Nephron progenitor cell (in vitro differentiated cells): ENCODE results near the gene TDP2.

Experiments
- DNase-seq: peaks from one replicate; pipeline ENCODE4 v3.0.0; 2021
- H3K27ac Mint-ChIP-seq: 2 replicates; pipeline ENCODE4 v1.8.0; 2021; ENCODE audit warnings: mild to moderate bottlenecking, moderate library complexity, mixed read lengths
- H3K27me3 Mint-ChIP-seq: 2 replicates; pipeline ENCODE4 v1.8.0; 2021; ENCODE audit warnings: mild to moderate bottlenecking, low read depth, mixed read lengths; ENCODE audit not compliant: poor library complexity
- H3K36me3 Mint-ChIP-seq: 2 replicates; pipeline ENCODE4 v1.8.0; 2021; ENCODE audit warnings: low read depth, mixed read lengths
- H3K4me1 Mint-ChIP-seq: 2 replicates; pipeline ENCODE4 v1.8.0; 2021; ENCODE audit warnings: mixed read lengths
- H3K4me3 Mint-ChIP-seq: 2 replicates; pipeline ENCODE4 v1.8.0; 2021; ENCODE audit warnings: mild to moderate bottlenecking, moderate library complexity, mixed read lengths
- H3K9me3 Mint-ChIP-seq: 2 replicates; pipeline ENCODE4 v1.8.0; 2021; ENCODE audit warnings: mild to moderate bottlenecking, moderate library complexity, mixed read lengths
- TF ChIP-seq, protein P1 (sequence below): fragments of 200-600 bp; sonication (generic); IDR thresholded peaks from 2 replicates; pipeline ENCODE4 v1.5.0; 2021; ENCODE audit warnings: antibody characterized with exemption

The TDP2 gene

DNA sequence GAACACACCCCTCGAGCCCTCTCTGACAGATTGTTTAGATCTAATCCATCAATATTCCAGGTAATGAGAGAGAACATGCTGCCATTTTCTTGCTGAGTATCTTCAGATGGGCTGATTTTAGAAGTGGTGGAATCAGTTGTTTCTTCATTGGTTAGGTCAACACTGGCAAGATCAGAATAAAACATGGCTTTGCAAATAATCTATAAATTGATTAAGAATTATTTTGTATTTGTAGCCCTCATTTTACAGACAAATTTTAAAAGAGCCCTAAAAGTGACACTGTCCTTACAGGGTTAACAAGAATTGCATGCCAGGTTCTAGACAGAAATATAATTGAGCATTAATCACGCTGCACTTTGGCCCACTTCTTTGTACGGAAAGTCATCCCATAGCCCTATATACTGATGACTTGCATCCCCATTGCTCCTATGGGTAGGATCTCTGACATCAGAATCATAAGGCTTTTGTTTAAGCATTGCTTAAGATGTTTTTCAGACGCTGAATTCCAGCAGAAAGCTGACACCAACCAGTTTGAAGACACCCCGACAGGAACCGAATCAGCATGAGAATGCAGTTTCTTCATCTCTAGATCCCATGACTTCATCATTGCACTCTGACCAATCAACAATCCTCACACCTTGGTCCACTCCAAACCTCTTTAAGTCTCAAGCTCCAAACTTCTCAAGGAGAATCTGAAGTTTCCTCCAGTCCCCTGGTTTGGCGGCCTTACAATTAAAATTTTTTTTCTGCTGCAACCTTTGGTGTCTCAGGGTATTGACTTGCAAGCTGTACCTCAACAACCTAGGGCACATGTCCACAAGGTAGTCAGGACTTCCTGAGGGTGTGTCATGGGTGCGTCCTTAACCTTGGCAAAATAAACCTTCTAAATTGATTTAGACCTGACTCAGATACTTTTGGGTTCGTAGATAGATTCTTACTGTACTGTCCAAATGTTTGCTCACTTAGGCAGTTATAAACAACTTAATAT lies 7.8 kb downstream of the TDP2 start:
- TF ChIP-seq, protein P1, sequence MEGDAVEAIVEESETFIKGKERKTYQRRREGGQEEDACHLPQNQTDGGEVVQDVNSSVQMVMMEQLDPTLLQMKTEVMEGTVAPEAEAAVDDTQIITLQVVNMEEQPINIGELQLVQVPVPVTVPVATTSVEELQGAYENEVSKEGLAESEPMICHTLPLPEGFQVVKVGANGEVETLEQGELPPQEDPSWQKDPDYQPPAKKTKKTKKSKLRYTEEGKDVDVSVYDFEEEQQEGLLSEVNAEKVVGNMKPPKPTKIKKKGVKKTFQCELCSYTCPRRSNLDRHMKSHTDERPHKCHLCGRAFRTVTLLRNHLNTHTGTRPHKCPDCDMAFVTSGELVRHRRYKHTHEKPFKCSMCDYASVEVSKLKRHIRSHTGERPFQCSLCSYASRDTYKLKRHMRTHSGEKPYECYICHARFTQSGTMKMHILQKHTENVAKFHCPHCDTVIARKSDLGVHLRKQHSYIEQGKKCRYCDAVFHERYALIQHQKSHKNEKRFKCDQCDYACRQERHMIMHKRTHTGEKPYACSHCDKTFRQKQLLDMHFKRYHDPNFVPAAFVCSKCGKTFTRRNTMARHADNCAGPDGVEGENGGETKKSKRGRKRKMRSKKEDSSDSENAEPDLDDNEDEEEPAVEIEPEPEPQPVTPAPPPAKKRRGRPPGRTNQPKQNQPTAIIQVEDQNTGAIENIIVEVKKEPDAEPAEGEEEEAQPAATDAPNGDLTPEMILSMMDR = no peak
- no peak overlapping the region for H3K4me3 Mint-ChIP-seq
- H3K4me1 Mint-ChIP-seq = peaks cover 26% of the 10 kb centered on the region
- H3K27me3 Mint-ChIP-seq = no peaks in the 10 kb centered on the region
- H3K9me3 Mint-ChIP-seq = no peaks in the 10 kb centered on the region
- no peak overlapping the region for H3K27ac Mint-ChIP-seq
- DNase-seq = no peak
- peaks cover 75% of the 10 kb centered on the region for H3K36me3 Mint-ChIP-seq

DNA sequence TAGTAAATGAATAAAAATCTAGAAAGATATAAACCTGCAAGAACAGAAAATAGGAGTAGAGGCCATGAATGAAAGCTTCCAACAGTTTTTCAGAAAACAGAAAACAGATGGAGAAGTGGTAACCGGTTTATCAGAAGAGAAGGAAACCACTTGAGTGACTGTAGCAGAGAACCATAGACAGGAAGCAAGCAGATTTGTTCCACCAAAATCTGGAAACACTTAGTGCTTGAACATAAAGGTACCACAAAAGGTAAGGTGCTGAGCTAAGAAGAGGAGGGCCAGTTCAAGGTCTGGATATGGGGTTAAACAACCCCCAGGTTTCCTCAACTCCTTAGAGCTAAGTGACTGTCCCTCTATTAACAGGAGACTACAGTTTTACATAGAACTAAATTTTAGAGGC lies 11.5 kb downstream of the TDP2 start:
- Mint-ChIP-seq H3K27me3 (no peaks in the 10 kb centered on the region), H3K4me3 (no peak overlapping the region), H3K36me3 (peaks cover 66% of the 10 kb centered on the region), H3K9me3 (no peaks in the 10 kb centered on the region), H3K4me1 (peaks cover 4% of the 10 kb centered on the region), H3K27ac (no peak overlapping the region)
- TF ChIP-seq, protein P1 = no peak
- DNase-seq = no peak

DNA sequence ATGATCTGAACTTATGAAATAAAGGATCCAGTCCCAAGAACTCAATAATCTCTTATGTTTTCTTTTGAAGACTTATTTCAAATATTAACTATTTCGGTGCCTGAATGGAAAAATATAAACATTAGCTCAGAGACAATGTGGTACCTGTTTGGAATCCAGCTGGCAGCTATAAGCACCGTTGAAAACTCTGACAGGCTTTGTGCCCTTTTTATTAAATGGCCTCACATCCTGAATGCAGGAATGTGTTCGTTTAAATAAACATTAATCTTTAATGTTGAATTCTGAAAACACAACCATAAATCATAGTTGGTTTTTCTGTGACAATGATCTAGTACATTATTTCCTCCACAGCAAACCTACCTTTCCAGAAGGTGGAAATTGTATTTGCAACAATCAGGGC lies 16.3 kb downstream of the TDP2 start:
- H3K36me3 Mint-ChIP-seq = peaks cover 37% of the 10 kb centered on the region
- no peaks in the 10 kb centered on the region for H3K9me3 Mint-ChIP-seq
- no peak for DNase-seq
- H3K4me1 Mint-ChIP-seq = peaks cover 7% of the 10 kb centered on the region
- H3K27ac Mint-ChIP-seq = no peak overlapping the region
- H3K4me3 Mint-ChIP-seq = no peak overlapping the region
- peaks cover 14% of the 10 kb centered on the region for H3K27me3 Mint-ChIP-seq
- TF ChIP-seq, protein P1 = no peak

DNA sequence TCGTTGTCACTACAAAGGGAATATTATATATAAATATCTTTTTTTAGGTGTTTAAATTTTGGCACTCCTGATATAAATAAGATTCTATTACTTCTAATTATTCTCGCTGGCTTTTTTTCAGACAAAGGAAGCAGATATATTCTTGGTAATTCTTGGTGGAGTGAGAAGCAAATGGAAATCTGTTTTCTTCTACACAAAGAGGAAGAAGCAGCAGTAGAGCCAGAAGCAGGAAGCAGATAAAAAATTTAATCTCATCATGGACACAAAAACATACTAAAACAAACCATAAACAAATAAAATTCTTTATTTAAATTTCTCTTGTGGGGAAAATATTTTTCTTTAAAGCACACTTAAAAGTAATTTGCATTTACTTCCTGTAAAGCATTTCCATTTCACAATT lies 17.0 kb downstream of the TDP2 start:
- Mint-ChIP-seq H3K4me3 (no peak overlapping the region), H3K4me1 (peaks cover 10% of the 10 kb centered on the region), H3K27ac (no peak overlapping the region), H3K27me3 (peaks cover 20% of the 10 kb centered on the region), H3K36me3 (peaks cover 36% of the 10 kb centered on the region), H3K9me3 (no peaks in the 10 kb centered on the region)
- TF ChIP-seq, protein P1 = no peak
- DNase-seq = no peak

DNA sequence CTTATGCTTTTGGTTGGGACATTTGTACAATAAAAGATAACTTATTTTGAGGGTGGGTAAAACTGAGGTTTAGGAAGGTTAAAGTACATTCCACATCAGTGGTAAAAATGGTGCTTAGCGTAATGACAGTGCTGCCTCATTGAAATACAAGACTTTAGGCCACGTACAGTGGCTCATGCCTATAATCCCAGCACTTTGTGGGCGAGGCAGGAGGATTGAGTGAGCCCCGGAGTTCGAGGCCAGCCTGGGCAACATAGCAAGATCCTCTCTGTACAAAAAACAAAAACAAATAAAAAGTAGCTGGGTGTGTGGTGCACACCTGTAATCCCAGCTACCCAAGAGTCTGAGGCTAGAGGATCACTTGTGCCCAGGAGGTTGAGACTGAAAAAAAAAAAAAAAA lies 18.4 kb downstream of the TDP2 start:
- H3K36me3 Mint-ChIP-seq = peaks cover 30% of the 10 kb centered on the region
- no peak overlapping the region for H3K27ac Mint-ChIP-seq
- TF ChIP-seq, protein P1 = no peak
- no peaks in the 10 kb centered on the region for H3K9me3 Mint-ChIP-seq
- H3K4me1 Mint-ChIP-seq = peaks cover 10% of the 10 kb centered on the region
- DNase-seq = no peak
- H3K4me3 Mint-ChIP-seq = no peak overlapping the region
- H3K27me3 Mint-ChIP-seq = peaks cover 34% of the 10 kb centered on the region

DNA sequence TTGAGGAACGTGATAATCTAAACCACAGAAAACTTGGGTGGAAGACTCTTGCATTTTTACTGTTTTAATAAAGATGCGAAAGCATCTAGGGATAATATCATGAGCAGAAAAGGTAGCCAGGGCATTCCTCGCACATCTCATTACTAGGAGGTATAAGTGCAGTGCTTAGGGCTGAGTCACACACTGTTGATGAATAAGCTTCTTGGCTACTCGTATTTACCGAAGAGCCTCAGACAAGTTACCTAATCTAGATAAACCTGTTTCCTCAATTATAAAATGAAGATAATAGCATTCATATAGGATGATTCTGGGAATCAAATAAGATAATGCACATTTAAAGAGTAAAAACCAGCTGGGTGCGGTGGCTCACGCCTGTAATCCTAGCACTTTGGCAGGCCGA lies 19.9 kb downstream of the TDP2 start:
- Mint-ChIP-seq H3K9me3 (no peaks in the 10 kb centered on the region), H3K27me3 (peaks cover 40% of the 10 kb centered on the region), H3K36me3 (peaks cover 17% of the 10 kb centered on the region), H3K4me1 (peaks cover 10% of the 10 kb centered on the region), H3K27ac (no peak overlapping the region), H3K4me3 (peak overlapping the region; percentile 93)
- TF ChIP-seq, protein P1 = no peak
- no peak for DNase-seq
